Thymus (tissue), 11 donors: ENCODE results near the gene FMC1. TPM values are rescaled to one million over a fixed set of nuclear protein-coding genes. Genes with fewer than 3 reads are reported as not detected.

Experiments used
- DNase-seq, 9 donors: peaks; one replicate each; pipeline ENCODE4 v3.0.0-alpha.2; 2013; ENCODE audit warnings: low spot score in 9 of 9, low read depth in 6 of 9, missing footprints in 1 of 9
- H3K27ac ChIP-seq, 2 donors: one replicate each; pipeline ENCODE4 v1.5.1; 2013; ENCODE audit warnings: control low read depth in 1 of 2, low read depth in 1 of 2, low read length in 1 of 2, mild to moderate bottlenecking in 1 of 2, moderate library complexity in 1 of 2
- H3K27me3 ChIP-seq, 2 donors: one replicate each; pipeline ENCODE4 v1.5.1; 2013; ENCODE audit warnings: low read length in 1 of 2; ENCODE audit not compliant: control insufficient read depth in 2 of 2, insufficient read depth in 1 of 2
- H3K36me3 ChIP-seq, 2 donors: one replicate each; pipeline ENCODE4 v1.5.1; 2013; ENCODE audit warnings: low read length in 1 of 2, mild to moderate bottlenecking in 1 of 2, moderate library complexity in 1 of 2; ENCODE audit not compliant: control insufficient read depth in 2 of 2, insufficient read depth in 2 of 2
- H3K4me1 ChIP-seq, 2 donors: one replicate each; pipeline ENCODE4 v1.5.1; 2013; ENCODE audit warnings: low read length in 2 of 2; ENCODE audit not compliant: control insufficient read depth in 2 of 2, insufficient read depth in 2 of 2
- H3K4me3 ChIP-seq, 2 donors: one replicate each; pipeline ENCODE4 v1.5.1; 2013; ENCODE audit warnings: low read length in 2 of 2, control low read depth in 1 of 2, mild to moderate bottlenecking in 1 of 2
- H3K9me3 ChIP-seq, 2 donors: one replicate each; pipeline ENCODE4 v1.5.1; 2013; ENCODE audit warnings: low read length in 1 of 2, mild to moderate bottlenecking in 1 of 2; ENCODE audit not compliant: control insufficient read depth in 2 of 2, insufficient read depth in 1 of 2
- WGBS: extraction: QIAGEN DNeasy Blood & Tissue Kit; methylation state at CpG from one replicate; pipeline ENCODE4 v1.1.7; 2013; 5-methylcytosine and 5-hydroxymethylcytosine counted together
- polyA plus RNA-seq: library from polyadenylated mRNA; stranded (reverse); fragments of 200-250 nt; gene quantifications from one replicate; pipeline ENCODE4 v1.2.3, GENCODE V29; 2013
- total RNA-seq: library from RNA; stranded (reverse); fragments of 120-200 nt; gene quantifications from one replicate; pipeline ENCODE4 v1.2.4, GENCODE V29; 2013
- donor health status: healthy.

Gene FMC1
- total and polyA plus RNA-seq, 2 donors = 17.4 to 24.6 TPM

DNA sequence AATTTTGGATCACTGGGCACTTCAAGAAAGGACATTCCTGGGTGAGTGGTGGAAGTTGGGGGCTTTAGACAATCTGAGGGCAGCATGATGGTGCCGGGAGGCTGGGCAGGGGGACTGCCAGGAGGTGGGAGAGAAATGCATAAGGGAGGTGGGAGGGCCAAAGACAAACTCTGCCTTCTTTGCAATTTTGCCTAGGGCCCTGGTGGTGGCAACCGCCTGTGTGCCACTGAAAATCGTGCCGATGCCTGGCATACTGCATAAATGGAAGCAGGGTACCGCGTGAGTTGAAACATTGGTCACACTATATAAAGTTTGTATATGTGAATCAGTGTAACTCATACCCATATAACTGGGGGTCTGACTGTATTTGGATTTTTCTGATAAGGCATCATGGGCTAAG is 21.8 kb downstream of the FMC1 start:
- no peaks in the 10 kb centered on the region for H3K9me3 ChIP-seq
- no peak overlapping the region for H3K4me3 ChIP-seq
- WGBS = 98% methylated on average over 6 of the region's 6 CpGs
- DNase-seq = no peak
- no peaks in the 10 kb centered on the region for H3K27me3 ChIP-seq
- H3K4me1 ChIP-seq = peaks cover 7 to 13% of the 10 kb centered on the region in 2 donors
- H3K36me3 ChIP-seq = peaks cover 5 to 32% of the 10 kb centered on the region in 2 donors
- H3K27ac ChIP-seq = no peak overlapping the region

GRCh38 chr7:139365336-139365735 is 24.2 kb downstream of the FMC1 start:
- DNase-seq = no peak
- Histone ChIP-seq H3K9me3 (no peaks in the 10 kb centered on the region), H3K27me3 (no peaks in the 10 kb centered on the region), H3K27ac (no peak overlapping the region), H3K4me3 (no peak overlapping the region), H3K36me3 (peaks cover 5 to 32% of the 10 kb centered on the region in 2 donors), H3K4me1 (peaks cover 7 to 10% of the 10 kb centered on the region in 2 donors)
- 98% methylated on average over 2 of the region's 2 CpGs for WGBS

DNA sequence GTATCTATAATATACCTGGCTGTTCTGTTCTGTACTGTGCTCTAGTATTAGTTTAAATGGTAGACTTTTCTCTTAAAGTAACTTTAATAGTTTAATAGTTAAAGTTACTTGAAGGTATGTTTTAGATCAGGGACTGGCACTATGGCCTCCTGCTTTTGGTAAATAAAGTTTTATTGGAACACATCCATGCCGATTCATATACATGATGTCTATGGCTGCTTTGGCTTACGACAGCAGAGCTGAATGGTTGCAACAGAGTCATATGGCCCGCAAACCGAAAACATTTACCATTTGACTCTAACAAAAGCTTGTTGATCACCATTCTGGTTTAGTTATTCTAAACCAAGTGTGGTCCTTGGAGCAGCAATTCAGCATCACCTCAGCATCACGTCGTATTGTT is 25.3 kb downstream of the FMC1 start:
- Histone ChIP-seq H3K36me3 (peaks cover 5 to 35% of the 10 kb centered on the region in 2 donors), H3K9me3 (no peaks in the 10 kb centered on the region), H3K27me3 (no peaks in the 10 kb centered on the region), H3K4me1 (peaks cover 7 to 10% of the 10 kb centered on the region in 2 donors), H3K4me3 (no peak overlapping the region), H3K27ac (no peak overlapping the region)
- no peak for DNase-seq
- 96% methylated on average over 6 of the region's 6 CpGs for WGBS

DNA sequence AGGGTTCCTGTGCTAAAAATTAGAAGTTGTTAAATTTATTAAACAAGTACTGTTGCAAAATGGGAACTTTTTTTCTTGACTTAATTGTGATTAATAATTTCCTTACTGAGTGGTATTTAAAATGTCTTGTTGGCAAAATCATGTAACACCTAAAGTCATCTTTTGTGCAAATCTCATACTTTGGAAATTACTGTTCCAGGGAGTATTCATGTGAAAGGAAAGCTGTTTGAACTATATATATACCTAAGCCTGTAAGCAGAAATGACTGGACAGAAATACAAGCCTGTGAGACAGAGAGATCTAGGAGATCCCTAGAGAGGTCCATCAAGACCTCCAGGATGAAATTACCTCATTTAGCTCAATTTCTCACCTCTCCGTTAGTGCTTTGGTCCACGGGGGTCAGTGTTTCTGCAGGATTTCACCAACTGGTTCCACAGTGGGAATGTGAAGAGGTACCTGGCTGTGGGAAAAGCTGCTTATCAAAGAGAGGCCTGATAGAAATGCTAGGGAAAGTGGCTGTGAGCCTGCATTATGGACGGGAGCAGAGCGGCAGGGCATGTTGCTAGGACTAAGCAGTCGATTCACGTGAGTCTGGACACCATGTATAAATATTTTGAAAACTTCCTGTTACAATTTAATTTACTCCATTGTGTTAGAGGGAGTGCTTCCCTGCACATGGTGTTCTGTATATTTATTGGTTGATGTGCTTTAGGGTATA is 26.5 kb downstream of the FMC1 start:
- Histone ChIP-seq H3K4me1 (peaks cover 3 to 6% of the 10 kb centered on the region in 2 donors), H3K27ac (no peak overlapping the region), H3K36me3 (peaks cover 5 to 37% of the 10 kb centered on the region in 2 donors), H3K27me3 (no peaks in the 10 kb centered on the region), H3K9me3 (no peaks in the 10 kb centered on the region), H3K4me3 (no peak overlapping the region)
- no peak for DNase-seq
- 97% methylated on average over 6 of the region's 6 CpGs for WGBS

DNA sequence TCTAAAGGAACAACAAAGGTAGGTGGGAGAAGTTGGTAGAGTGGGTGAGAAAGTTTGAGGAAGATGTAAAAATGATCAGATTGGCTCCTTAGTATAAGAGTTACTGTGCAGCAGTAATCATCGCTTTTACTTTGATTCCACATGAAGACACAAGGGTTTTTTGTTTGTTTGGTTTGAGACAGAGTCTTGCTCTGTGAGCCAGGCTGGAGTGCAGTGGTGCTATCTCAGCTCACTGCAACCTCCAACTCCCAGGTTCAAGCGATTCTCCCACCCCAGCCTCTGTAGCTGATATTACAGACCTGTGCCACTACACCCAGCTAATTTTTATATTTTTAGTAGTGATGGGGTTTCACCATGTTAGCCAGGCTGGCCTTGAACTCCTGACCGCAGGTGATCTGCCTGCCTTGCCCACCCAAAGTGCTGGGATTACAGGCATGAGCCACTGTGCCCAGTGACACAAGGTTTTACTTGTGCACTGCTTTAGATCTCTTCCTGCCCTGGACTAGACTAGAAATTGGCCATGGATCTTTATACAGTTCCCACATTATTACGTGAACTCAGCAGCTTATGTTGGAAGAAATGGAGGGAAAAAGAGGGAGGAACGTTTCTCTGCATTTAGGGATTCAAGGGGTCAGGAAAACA is 29.3 kb downstream of the FMC1 start:
- H3K27ac ChIP-seq = no peak overlapping the region
- no peak for DNase-seq
- no peaks in the 10 kb centered on the region for H3K4me1 ChIP-seq
- no peaks in the 10 kb centered on the region for H3K9me3 ChIP-seq
- 97% methylated on average over 5 of the region's 5 CpGs for WGBS
- no peaks in the 10 kb centered on the region for H3K27me3 ChIP-seq
- peaks cover 3 to 37% of the 10 kb centered on the region in 2 donors for H3K36me3 ChIP-seq
- no peak overlapping the region for H3K4me3 ChIP-seq

- Histone ChIP-seq H3K27me3 (no peaks in the 10 kb centered on the region), H3K27ac (no peak overlapping the region), H3K4me3 (no peak overlapping the region), H3K9me3 (no peaks in the 10 kb centered on the region), H3K36me3 (peaks cover 3 to 37% of the 10 kb centered on the region in 2 donors), H3K4me1 (no peaks in the 10 kb centered on the region)
- DNase-seq = no peak
- 98% methylated on average over 1 of the region's 1 CpG for WGBS
Measured at GRCh38 chr7:139370943-139371313, 29.8 kb downstream of the FMC1 start.

DNA sequence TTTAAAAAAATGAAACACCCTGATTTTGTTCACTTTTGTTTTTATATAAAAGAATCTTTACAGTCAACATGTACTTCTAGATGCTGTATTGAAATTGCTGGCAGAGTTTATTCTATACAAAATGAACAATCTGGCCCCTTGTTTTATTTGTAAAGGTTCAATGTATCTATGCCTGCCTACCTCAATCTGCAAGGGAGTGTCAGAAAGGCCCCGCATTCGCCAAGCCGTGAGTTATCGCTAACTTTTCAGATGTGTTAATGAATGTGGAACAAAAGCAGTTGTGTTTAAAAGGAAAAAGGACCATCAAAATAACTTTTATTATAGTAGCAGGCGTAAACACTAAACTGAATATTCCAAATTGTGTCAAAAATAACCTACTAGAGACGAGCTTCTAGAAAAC is 33.1 kb downstream of the FMC1 start:
- Histone ChIP-seq H3K36me3 (peaks cover 7 to 52% of the 10 kb centered on the region in 2 donors), H3K27me3 (no peaks in the 10 kb centered on the region), H3K27ac (no peak overlapping the region), H3K4me1 (no peaks in the 10 kb centered on the region), H3K4me3 (no peak overlapping the region), H3K9me3 (no peaks in the 10 kb centered on the region)
- DNase-seq = no peak
- 98% methylated on average over 6 of the region's 6 CpGs for WGBS

DNA sequence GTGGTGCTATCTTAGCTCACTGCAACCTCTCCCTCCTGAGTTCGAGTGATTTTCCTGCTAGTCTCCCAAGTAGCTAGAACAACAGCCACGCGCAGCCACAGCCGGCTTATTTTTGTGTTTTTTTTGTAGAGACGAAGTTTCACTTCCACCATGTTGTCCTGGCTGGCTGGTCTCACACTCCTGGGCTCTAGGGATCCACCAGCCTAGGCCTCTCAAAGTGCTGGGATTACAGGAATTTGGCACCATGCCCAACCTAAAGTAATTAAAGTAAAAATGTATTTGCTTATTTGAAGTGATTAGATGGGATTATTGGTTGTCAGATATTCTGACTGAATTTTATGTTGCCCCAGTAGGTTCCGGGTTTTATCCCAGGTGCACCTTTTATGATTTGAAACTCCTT is 41.3 kb downstream of the FMC1 start:
- no peak overlapping the region for H3K4me3 ChIP-seq
- no peaks in the 10 kb centered on the region for H3K4me1 ChIP-seq
- H3K27ac ChIP-seq = no peak overlapping the region
- 97% methylated on average over 6 of the region's 6 CpGs for WGBS
- H3K36me3 ChIP-seq = peaks cover 35 to 64% of the 10 kb centered on the region in 2 donors
- H3K27me3 ChIP-seq = no peaks in the 10 kb centered on the region
- no peaks in the 10 kb centered on the region for H3K9me3 ChIP-seq
- no peak for DNase-seq

- no peaks in the 10 kb centered on the region for H3K9me3 ChIP-seq
- H3K4me3 ChIP-seq = no peak overlapping the region
- peaks cover 30 to 68% of the 10 kb centered on the region in 2 donors for H3K36me3 ChIP-seq
- no peak for DNase-seq
- no peak overlapping the region for H3K27ac ChIP-seq
- 97% methylated on average over 3 of the region's 3 CpGs for WGBS
- H3K4me1 ChIP-seq = no peaks in the 10 kb centered on the region
- H3K27me3 ChIP-seq = no peaks in the 10 kb centered on the region
Measured at GRCh38 chr7:139384611-139385010, 43.5 kb downstream of the FMC1 start.
